HepG2 (cell line): ENCODE results near the gene SLC17A8.

Experiments
- CREM ChIP-seq, 2 experiments: sonication (generic) in 1 of 2; formaldehyde crosslinking in 1 of 2; IDR thresholded peaks; 2 replicates each; pipeline versions ENCODE4 v1.4.0 to v1.6.1; 2016 to 2020; ENCODE audit warnings: antibody characterized with exemption in 1 of 2, mild to moderate bottlenecking in 1 of 2, missing genetic modification reagents in 1 of 2
- JUN ChIP-seq: sonication (generic); formaldehyde crosslinking; IDR thresholded peaks from 2 replicates; pipeline ENCODE4 v1.4.0; 2020; ENCODE audit warnings: mild to moderate bottlenecking, missing genetic modification reagents
- MXI1 ChIP-seq: IDR thresholded peaks from 3 replicates; pipeline ENCODE4 v1.6.1; 2012; ENCODE audit warnings: low read depth, low read length, inconsistent platforms, borderline replicate concordance
- MYC ChIP-seq: sonication (generic); formaldehyde crosslinking; IDR thresholded peaks from 2 replicates; pipeline ENCODE4 v1.9.0; 2021; ENCODE audit warnings: missing genetic modification reagents, borderline replicate concordance
- MYNN ChIP-seq: sonication (generic); formaldehyde crosslinking; IDR thresholded peaks from 2 replicates; pipeline ENCODE4 v1.4.0; 2020; ENCODE audit warnings: mild to moderate bottlenecking, low read depth, missing genetic modification reagents
- NCOA2 ChIP-seq: sonication (generic); formaldehyde crosslinking; IDR thresholded peaks from 2 replicates; pipeline ENCODE4 v1.8.0; 2022; ENCODE audit warnings: inconsistent platforms
- ZBTB38 ChIP-seq: sonication (generic); formaldehyde crosslinking; IDR thresholded peaks from 2 replicates; pipeline ENCODE4 v1.5.1; 2020; ENCODE audit warnings: mild to moderate bottlenecking, missing genetic modification reagents
- ZNF326 ChIP-seq: sonication (generic); formaldehyde crosslinking; IDR thresholded peaks from 2 replicates; pipeline ENCODE4 v1.4.0; 2020; ENCODE audit warnings: missing genetic modification reagents, borderline replicate concordance
- TF ChIP-seq, protein P1 (sequence below): sonication (generic); formaldehyde crosslinking; IDR thresholded peaks from 2 replicates; pipeline ENCODE4 v1.5.0; 2020; ENCODE audit warnings: mild to moderate bottlenecking, missing genetic modification reagents, moderate library complexity

DNA sequence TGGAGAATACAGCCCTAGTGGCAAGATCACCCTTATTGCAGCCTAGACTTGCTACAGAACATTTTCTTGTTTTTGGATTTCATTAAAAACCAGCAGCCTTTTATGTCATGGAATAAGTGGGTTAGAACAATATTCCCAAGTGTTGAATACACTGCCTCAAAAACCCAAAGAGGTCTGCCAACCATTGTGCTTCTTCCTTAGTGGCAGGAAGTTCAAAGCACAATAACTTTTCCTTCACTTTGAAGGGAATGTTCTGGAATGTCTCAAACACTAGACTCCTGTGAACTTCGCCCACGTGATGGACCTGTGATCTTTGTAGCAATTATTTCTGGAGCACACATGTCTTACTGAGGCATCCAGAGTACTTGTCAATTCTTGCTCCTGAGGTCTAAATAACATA, 8.5 kb downstream of the SLC17A8 start:
- TF ChIP-seq MXI1 (no peak), ZBTB38 (CRISPR knock-in tag) (no peak), NCOA2 (CRISPR knock-in tag) (no peak), MYC (CRISPR knock-in tag) (no peak), ZNF326 (CRISPR knock-in tag) (no peak), JUN (CRISPR knock-in tag) (no peak), MYNN (CRISPR knock-in tag) (no peak), CREM (IDR thresholded peaks at IDR 0.05) (no peak), CREM (CRISPR knock-in tag; IDR thresholded peaks at IDR 0.05) (no peak)
- TF ChIP-seq, protein P1, sequence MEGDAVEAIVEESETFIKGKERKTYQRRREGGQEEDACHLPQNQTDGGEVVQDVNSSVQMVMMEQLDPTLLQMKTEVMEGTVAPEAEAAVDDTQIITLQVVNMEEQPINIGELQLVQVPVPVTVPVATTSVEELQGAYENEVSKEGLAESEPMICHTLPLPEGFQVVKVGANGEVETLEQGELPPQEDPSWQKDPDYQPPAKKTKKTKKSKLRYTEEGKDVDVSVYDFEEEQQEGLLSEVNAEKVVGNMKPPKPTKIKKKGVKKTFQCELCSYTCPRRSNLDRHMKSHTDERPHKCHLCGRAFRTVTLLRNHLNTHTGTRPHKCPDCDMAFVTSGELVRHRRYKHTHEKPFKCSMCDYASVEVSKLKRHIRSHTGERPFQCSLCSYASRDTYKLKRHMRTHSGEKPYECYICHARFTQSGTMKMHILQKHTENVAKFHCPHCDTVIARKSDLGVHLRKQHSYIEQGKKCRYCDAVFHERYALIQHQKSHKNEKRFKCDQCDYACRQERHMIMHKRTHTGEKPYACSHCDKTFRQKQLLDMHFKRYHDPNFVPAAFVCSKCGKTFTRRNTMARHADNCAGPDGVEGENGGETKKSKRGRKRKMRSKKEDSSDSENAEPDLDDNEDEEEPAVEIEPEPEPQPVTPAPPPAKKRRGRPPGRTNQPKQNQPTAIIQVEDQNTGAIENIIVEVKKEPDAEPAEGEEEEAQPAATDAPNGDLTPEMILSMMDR (CRISPR knock-in tag), result no peak
